Panc1 (cell line): ENCODE data around the gene DBH. TPM values are rescaled to one million over a fixed set of nuclear protein-coding genes. Genes with fewer than 3 reads are reported as not detected.

Source experiments
- ATAC-seq: fragments of 200-7000 bp; cut with Tn5 transposase; 2 replicates; pipeline ENCODE4 v1.9.1; 2020; ENCODE audit warnings: mild to moderate bottlenecking, moderate library complexity
- BruUV-seq: library from RNA; stranded (reverse); fragments of 400-500 nt; replicated peaks from 2 replicates; lab custom pipeline; 2021; lab: Mats Ljungman, UMichigan
- CTCF ChIA-PET: fragments of 300-600 bp; sonication (Branson Sonifier 250); formaldehyde crosslinking; loops from one replicate; lab custom pipeline; 2022; ENCODE audit warnings: antibody characterized with exemption; lab: Charles Lee
- POLR2A ChIA-PET: fragments of 300-600 bp; sonication (Branson Sonifier 250); formaldehyde crosslinking; loops from one replicate; lab custom pipeline; 2022; ENCODE audit warnings: antibody characterized with exemption; lab: Charles Lee
- DNase-seq: peaks from one replicate; pipeline ENCODE4 v3.0.0-alpha.2; 2010; ENCODE audit warnings: low read depth, low spot score
- H3K27ac ChIP-seq: 2 replicates; pipeline ENCODE4 v1.5.1; 2011; ENCODE audit warnings: mild to moderate bottlenecking, low read length, inconsistent platforms
- H3K27me3 ChIP-seq: fragments of 200-500 bp; sonication (Bioruptor generic); 2 replicates; pipeline ENCODE4 v1.6.0; 2014; ENCODE audit warnings: low read length, inconsistent platforms; ENCODE audit not compliant: control insufficient read depth, insufficient read depth
- H3K36me3 ChIP-seq: fragments of 200-500 bp; sonication (Bioruptor generic); 2 replicates; pipeline ENCODE4 v1.5.1; 2014; ENCODE audit warnings: inconsistent platforms, mild to moderate bottlenecking, low read length, moderate library complexity; ENCODE audit not compliant: control insufficient read depth, insufficient read depth
- H3K4me1 ChIP-seq: 2 replicates; pipeline ENCODE4 v1.5.1; 2011; ENCODE audit warnings: inconsistent platforms, mild to moderate bottlenecking, low read length, moderate library complexity; ENCODE audit not compliant: control insufficient read depth, insufficient read depth
- H3K4me3 ChIP-seq, 2 experiments: 2 replicates each; pipeline ENCODE4 v1.5.1; 2011 to 2012; ENCODE audit warnings: low read depth in 2 of 2, low read length in 2 of 2, mild to moderate bottlenecking in 2 of 2, inconsistent platforms in 1 of 2, moderate library complexity in 1 of 2
- H3K9me3 ChIP-seq: fragments of 200-500 bp; sonication (Bioruptor generic); 2 replicates; pipeline ENCODE4 v1.5.1; 2014; ENCODE audit warnings: low read depth, mild to moderate bottlenecking, inconsistent platforms, low read length, moderate library complexity; ENCODE audit not compliant: control insufficient read depth, insufficient read depth
- CTCF ChIP-seq: fragments of 450-650 bp; IDR thresholded peaks from 2 replicates; pipeline ENCODE4 v1.5.1; 2017; ENCODE audit warnings: mild to moderate bottlenecking
- POLR2AphosphoS5 ChIP-seq: IDR thresholded peaks from 2 replicates; pipeline ENCODE4 v1.6.1; 2012; ENCODE audit warnings: mild to moderate bottlenecking, low read depth, low read length, moderate library complexity
- SIN3A ChIP-seq: IDR thresholded peaks from 2 replicates; pipeline ENCODE4 v1.6.1; 2012; ENCODE audit warnings: low read depth, mild to moderate bottlenecking, low read length, moderate library complexity, borderline replicate concordance; ENCODE audit not compliant: insufficient read depth
- TCF7L2 ChIP-seq: IDR thresholded peaks from 2 replicates; pipeline ENCODE4 v1.6.1; 2011; ENCODE audit warnings: mild to moderate bottlenecking, low read depth, low read length, inconsistent platforms
- in situ Hi-C: cut with HindIII; loops from 2 replicates; pipeline ENCODE4 v1.10.0; 2016; ENCODE audit warnings: low sequenced_read_pairs, low pct_unique_long_range_greater_than_20kb
- intact Hi-C: fragments of 100-400 bp; cut with micrococcal nuclease; formaldehyde crosslinking; loops from one replicate; pipeline ENCODE4 v1.10.0; 2022; ENCODE audit not compliant: unreplicated experiment
- total RNA-seq: library from RNA; stranded (reverse); gene quantifications from one replicate; pipeline ENCODE4 v1.2.1, GENCODE V29; 2021; ENCODE audit not compliant: unreplicated experiment
- TF ChIP-seq, protein P1 (sequence below), 2 experiments: IDR thresholded peaks; 2 replicates each; pipeline ENCODE4 v1.6.1; 2011 to 2012; ENCODE audit warnings: low read depth in 2 of 2, control low read depth in 1 of 2, low read length in 1 of 2, mild to moderate bottlenecking in 1 of 2, moderate library complexity in 1 of 2; ENCODE audit not compliant: insufficient read depth in 1 of 2

The DBH gene
- total RNA-seq, 1 experiment from 2014 or later = not detected

GRCh38 chr9:133614056-133614455 is 22.1 kb upstream of the DBH start:
- no peak for TF ChIP-seq CTCF
- no peak for TF ChIP-seq POLR2AphosphoS5
- TF ChIP-seq SIN3A = no peak
- TF ChIP-seq, protein P1, sequence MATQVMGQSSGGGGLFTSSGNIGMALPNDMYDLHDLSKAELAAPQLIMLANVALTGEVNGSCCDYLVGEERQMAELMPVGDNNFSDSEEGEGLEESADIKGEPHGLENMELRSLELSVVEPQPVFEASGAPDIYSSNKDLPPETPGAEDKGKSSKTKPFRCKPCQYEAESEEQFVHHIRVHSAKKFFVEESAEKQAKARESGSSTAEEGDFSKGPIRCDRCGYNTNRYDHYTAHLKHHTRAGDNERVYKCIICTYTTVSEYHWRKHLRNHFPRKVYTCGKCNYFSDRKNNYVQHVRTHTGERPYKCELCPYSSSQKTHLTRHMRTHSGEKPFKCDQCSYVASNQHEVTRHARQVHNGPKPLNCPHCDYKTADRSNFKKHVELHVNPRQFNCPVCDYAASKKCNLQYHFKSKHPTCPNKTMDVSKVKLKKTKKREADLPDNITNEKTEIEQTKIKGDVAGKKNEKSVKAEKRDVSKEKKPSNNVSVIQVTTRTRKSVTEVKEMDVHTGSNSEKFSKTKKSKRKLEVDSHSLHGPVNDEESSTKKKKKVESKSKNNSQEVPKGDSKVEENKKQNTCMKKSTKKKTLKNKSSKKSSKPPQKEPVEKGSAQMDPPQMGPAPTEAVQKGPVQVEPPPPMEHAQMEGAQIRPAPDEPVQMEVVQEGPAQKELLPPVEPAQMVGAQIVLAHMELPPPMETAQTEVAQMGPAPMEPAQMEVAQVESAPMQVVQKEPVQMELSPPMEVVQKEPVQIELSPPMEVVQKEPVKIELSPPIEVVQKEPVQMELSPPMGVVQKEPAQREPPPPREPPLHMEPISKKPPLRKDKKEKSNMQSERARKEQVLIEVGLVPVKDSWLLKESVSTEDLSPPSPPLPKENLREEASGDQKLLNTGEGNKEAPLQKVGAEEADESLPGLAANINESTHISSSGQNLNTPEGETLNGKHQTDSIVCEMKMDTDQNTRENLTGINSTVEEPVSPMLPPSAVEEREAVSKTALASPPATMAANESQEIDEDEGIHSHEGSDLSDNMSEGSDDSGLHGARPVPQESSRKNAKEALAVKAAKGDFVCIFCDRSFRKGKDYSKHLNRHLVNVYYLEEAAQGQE (IDR thresholded peaks at IDR 0.05; ENCODE audit: insufficient read depth in 1 of 2, low read depth in 2 of 2, low read length in 1 of 2) = no peak
- no peak for TF ChIP-seq TCF7L2
- Histone ChIP-seq H3K27me3 (peaks cover 4% of the 10 kb centered on the region), H3K36me3 (no peaks in the 10 kb centered on the region), H3K9me3 (no peaks in the 10 kb centered on the region), H3K4me1 (no peaks in the 10 kb centered on the region), H3K4me3 (no peak overlapping the region), H3K27ac (no peak overlapping the region)
- in situ Hi-C loops (no loop called here), intact Hi-C loops (no loop called here)
- ChIA-PET CTCF (no interaction called here), POLR2A (no interaction called here)
- ATAC-seq (no peak), DNase-seq (no peak)
- BruUV-seq = no TSS peak

GRCh38 chr9:133614678-133615077 is 21.5 kb upstream of the DBH start:
- no peaks in the 10 kb centered on the region for H3K4me1 ChIP-seq
- no TSS peak for BruUV-seq
- ChIA-PET POLR2A (no interaction called here), CTCF (no interaction called here)
- peaks cover 7% of the 10 kb centered on the region for H3K27me3 ChIP-seq
- no peak overlapping the region for H3K27ac ChIP-seq
- no peak for TF ChIP-seq SIN3A
- TF ChIP-seq CTCF = no peak
- TF ChIP-seq, protein P1 (IDR thresholded peaks at IDR 0.05; ENCODE audit: insufficient read depth in 1 of 2, low read depth in 2 of 2, low read length in 1 of 2) = no peak
- ATAC-seq (no peak), DNase-seq (no peak)
- no peaks in the 10 kb centered on the region for H3K36me3 ChIP-seq
- no peaks in the 10 kb centered on the region for H3K9me3 ChIP-seq
- H3K4me3 ChIP-seq = no peak overlapping the region
- in situ Hi-C loops (no loop called here), intact Hi-C loops (no loop called here)
